Prostate gland (tissue), 2 donors: ENCODE data around the gene ARPP19.

Source experiments
- POLR2A ChIP-seq: fragments of 450-650 bp; IDR thresholded peaks from one replicate; pipeline ENCODE4 v1.6.1; 2016; ENCODE audit warnings: antibody characterized with exemption, mild to moderate bottlenecking
- POLR2AphosphoS5 ChIP-seq: sonication (generic); formaldehyde crosslinking; IDR thresholded peaks from one replicate; pipeline ENCODE4 v1.6.1; 2017; ENCODE audit warnings: antibody characterized with exemption
- TF ChIP-seq, protein P1 (sequence below), 4 experiments: fragments of 200-600 bp in 2 of 4; fragments of 450-650 bp in 2 of 4; sonication (generic) in 2 of 4; IDR thresholded peaks; 1 replicate in 3 of 4; 2 replicates in 1 of 4; pipeline ENCODE4 v1.5.1; 2016 to 2019; ENCODE audit warnings: antibody characterized with exemption in 4 of 4, mild to moderate bottlenecking in 2 of 4, moderate library complexity in 2 of 4

DNA sequence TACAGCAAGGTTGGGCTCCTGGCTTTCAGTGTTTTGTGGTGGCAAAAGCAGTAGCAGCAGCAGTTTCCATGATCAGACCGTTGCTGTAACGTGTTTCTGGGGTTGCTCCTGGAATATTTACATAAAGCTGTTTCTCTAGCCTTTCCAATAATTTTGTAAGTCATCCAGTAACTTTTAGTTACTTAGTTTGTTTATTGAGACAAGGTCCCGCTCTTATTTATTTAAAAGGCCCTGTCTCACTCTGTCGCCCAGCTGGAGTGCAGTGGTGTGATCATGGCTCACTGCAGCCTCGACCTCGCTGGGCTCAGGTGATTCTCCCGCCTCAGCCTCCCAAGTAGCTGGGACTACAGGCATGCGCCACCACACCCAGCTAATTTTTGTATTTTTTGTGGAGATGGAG lies 31.4 kb downstream of the ARPP19 start:
- TF ChIP-seq, protein P1, sequence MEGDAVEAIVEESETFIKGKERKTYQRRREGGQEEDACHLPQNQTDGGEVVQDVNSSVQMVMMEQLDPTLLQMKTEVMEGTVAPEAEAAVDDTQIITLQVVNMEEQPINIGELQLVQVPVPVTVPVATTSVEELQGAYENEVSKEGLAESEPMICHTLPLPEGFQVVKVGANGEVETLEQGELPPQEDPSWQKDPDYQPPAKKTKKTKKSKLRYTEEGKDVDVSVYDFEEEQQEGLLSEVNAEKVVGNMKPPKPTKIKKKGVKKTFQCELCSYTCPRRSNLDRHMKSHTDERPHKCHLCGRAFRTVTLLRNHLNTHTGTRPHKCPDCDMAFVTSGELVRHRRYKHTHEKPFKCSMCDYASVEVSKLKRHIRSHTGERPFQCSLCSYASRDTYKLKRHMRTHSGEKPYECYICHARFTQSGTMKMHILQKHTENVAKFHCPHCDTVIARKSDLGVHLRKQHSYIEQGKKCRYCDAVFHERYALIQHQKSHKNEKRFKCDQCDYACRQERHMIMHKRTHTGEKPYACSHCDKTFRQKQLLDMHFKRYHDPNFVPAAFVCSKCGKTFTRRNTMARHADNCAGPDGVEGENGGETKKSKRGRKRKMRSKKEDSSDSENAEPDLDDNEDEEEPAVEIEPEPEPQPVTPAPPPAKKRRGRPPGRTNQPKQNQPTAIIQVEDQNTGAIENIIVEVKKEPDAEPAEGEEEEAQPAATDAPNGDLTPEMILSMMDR (IDR thresholded peaks at IDR 0.05): no peak
- TF ChIP-seq POLR2AphosphoS5 (no peak), POLR2A (no peak)
